ENCODE data around the gene PLAU. TPM values are rescaled to one million over a fixed set of nuclear protein-coding genes. Genes with fewer than 3 reads are reported as not detected.
A peak's percentile ranks its signal among the peaks of the same experiment; 100 is the strongest.
"Not testable (repeated sequence)": the region's sequence is repeated elsewhere in the genome, so short reads cannot be mapped to it uniquely, and the experiment has no call there.

The PLAU gene
- total RNA-seq, 2 donors from 2014 or later = 0.42 TPM; not detected in 1

DNA sequence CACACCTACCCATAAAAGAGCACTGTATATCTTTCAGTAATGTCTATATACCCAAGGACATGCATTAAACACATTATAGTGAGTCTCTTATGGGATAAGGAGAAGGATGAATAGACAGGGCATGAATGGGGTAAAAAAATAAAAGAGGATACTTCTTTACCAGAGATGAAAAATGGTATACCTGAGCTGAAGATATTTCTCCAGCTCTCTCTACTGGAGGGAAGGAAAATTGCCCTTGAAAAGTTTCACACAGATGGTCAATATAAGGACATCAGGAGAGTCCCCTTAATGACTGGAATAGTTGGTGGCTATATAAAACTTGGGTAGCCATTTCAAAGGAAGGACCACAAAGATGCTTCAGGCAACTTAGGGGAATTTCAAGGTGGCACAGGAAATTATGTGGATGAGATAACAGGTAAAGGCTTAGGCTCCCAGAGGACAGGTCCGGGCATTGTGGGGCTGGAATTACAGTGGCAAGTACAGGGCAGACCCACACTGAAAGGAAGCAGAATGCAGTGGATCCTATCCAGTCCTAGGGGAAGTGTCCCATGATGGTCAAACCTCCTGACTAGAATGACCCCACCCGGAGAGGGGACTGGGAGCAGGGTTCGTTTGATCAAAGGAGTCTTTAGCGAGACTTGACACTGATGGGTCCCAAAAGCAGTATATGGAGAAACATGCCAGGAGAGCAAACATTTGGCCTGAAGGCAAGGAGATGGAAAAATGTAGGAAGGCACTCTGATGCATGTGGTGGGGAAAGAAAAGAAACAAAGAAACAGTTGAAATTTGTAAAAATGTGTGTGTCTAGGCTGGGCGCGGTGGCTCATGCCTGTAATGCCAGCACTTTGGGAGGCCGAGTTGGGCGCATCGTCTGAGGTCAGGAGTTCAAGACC lies 35.6 kb downstream of the PLAU start:
- Mint-ChIP-seq H3K27ac (no peak overlapping the region), H3K4me1 (peaks cover 8% of the 10 kb centered on the region), H3K27me3 (no peaks in the 10 kb centered on the region), H3K36me3 (ENCODE audit: low read depth) (no peaks in the 10 kb centered on the region), H3K4me3 (no peak overlapping the region)
- no peak for DNase-seq
- H3K9me3 ChIP-seq (ENCODE audit: control insufficient read depth, low read length, poor library complexity, severe bottlenecking) = no peaks in the 10 kb centered on the region
- ATAC-seq = no peak

DNA sequence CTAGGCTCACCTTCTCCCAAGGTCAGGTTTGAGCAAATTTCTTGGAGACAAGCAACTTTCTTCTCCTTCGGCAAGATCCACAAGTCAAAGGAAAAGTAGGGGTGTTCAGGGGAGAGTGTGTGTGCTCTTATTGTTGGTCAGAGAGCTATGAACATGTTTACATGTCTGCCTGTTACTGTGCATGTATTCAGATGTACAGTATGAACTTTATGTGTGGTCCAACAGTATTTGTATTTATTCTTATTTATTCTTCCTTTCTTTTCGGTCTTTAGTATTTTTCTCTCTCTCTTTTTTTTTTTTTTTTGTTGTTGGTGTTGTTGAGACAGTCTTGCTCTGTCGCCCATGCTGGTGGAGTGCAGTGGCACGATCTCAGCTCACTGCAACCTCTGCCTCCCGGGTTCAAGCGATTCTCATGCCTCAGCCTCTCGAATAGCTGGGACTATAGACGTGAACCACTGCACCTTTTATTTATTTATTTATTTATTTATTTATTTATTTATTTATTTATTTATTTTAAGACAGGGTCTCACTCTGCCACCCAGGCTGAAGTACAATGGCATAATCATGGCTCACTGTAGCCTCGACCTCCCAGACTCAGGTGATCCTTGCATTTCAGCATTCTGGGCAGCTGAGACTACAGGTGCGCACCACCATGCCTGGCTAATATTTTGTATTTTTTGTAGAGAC lies 38.2 kb downstream of the PLAU start:
- ATAC-seq (no peak), DNase-seq (no peak)
- no peaks in the 10 kb centered on the region for H3K27me3 Mint-ChIP-seq
- H3K4me3 Mint-ChIP-seq = no peak overlapping the region
- H3K4me1 Mint-ChIP-seq = peaks cover 16% of the 10 kb centered on the region
- no peaks in the 10 kb centered on the region for H3K9me3 ChIP-seq (ENCODE audit: control insufficient read depth, low read length, poor library complexity, severe bottlenecking)
- H3K27ac Mint-ChIP-seq = no peak overlapping the region
- H3K36me3 Mint-ChIP-seq (ENCODE audit: low read depth) = no peaks in the 10 kb centered on the region

- peaks cover 17% of the 10 kb centered on the region for H3K4me1 Mint-ChIP-seq
- no peaks in the 10 kb centered on the region for H3K27me3 Mint-ChIP-seq
- no peaks in the 10 kb centered on the region for H3K9me3 ChIP-seq (ENCODE audit: control insufficient read depth, low read length, poor library complexity, severe bottlenecking)
- ATAC-seq (no peak), DNase-seq (no peak)
- H3K36me3 Mint-ChIP-seq (ENCODE audit: low read depth) = no peaks in the 10 kb centered on the region
- no peak overlapping the region for H3K27ac Mint-ChIP-seq
- H3K4me3 Mint-ChIP-seq = no peak overlapping the region
Observed at GRCh38 chr10:73950155-73950948, 39.4 kb downstream of the PLAU start.

DNA sequence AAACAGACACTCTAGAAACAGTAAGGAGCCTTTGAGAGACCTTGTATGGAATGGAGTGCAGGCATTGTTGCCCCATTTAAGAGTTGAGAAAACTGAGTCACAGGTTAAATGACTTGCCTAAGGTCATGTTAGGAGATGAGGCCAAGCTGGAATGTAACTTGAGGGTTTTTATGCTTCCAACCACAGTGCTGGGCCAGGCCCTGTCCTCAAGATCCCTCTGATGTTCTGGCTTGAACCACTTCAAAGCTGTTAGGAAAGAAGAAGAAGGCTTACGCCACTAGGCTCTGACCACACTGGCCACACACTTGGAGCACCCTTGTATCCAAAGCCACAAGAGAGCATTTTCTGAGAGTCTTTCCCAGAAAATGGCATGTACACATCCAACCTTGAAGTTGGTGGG lies 42.7 kb downstream of the PLAU start:
- Mint-ChIP-seq H3K27me3 (no peaks in the 10 kb centered on the region), H3K27ac (no peak overlapping the region), H3K36me3 (ENCODE audit: low read depth) (no peaks in the 10 kb centered on the region), H3K4me3 (no peak overlapping the region), H3K4me1 (peaks cover 29% of the 10 kb centered on the region)
- no peak for ATAC-seq
- DNase-seq = no peak
- no peaks in the 10 kb centered on the region for H3K9me3 ChIP-seq (ENCODE audit: control insufficient read depth, low read length, poor library complexity, severe bottlenecking)

GRCh38 chr10:73954737-73955136 lies 43.8 kb downstream of the PLAU start:
- H3K9me3 ChIP-seq (ENCODE audit: control insufficient read depth, low read length, poor library complexity, severe bottlenecking) = no peaks in the 10 kb centered on the region
- no peak for DNase-seq
- H3K27ac Mint-ChIP-seq = no peak overlapping the region
- no peak overlapping the region for H3K4me3 Mint-ChIP-seq
- H3K4me1 Mint-ChIP-seq = peaks cover 36% of the 10 kb centered on the region
- no peaks in the 10 kb centered on the region for H3K27me3 Mint-ChIP-seq
- ATAC-seq = no peak
- H3K36me3 Mint-ChIP-seq (ENCODE audit: low read depth) = no peaks in the 10 kb centered on the region

DNA sequence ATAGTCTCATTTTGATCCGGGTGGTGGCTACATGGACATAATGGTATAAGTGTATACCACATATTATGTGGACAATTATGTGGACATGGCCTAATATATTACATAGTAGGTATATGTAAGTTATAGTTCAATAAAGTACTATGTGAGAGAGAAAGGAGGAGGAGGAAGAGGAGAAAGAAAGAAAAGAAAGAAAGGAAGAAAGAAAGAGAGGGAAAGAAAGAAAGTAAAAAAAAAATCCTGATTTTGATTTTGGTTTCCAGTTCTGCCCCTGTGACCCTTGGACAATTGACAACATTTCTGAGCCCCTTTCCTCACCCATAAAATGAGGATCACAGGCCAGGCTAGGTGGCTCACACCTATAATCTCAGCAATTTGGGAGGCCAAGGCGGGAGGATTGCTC lies 44.8 kb downstream of the PLAU start:
- Mint-ChIP-seq H3K4me3 (peak overlapping the region; percentile 47), H3K27me3 (no peaks in the 10 kb centered on the region), H3K4me1 (peaks cover 45% of the 10 kb centered on the region), H3K27ac (peak overlapping the region; percentile 89), H3K36me3 (ENCODE audit: low read depth) (no peaks in the 10 kb centered on the region)
- no peak for DNase-seq
- no peak for ATAC-seq
- no peaks in the 10 kb centered on the region for H3K9me3 ChIP-seq (ENCODE audit: control insufficient read depth, low read length, poor library complexity, severe bottlenecking)

- Mint-ChIP-seq H3K36me3 (ENCODE audit: low read depth) (no peaks in the 10 kb centered on the region), H3K4me1 (peaks cover 45% of the 10 kb centered on the region), H3K27ac (peak overlapping the region; percentile 89), H3K27me3 (no peaks in the 10 kb centered on the region), H3K4me3 (peak overlapping the region; percentile 88)
- peak in 2 of 3 donors; percentile 11 to 14 for DNase-seq
- H3K9me3 ChIP-seq (ENCODE audit: control insufficient read depth, low read length, poor library complexity, severe bottlenecking) = no peaks in the 10 kb centered on the region
- ATAC-seq = peak; percentile 87
Observed at GRCh38 chr10:73956476-73957359, 45.8 kb downstream of the PLAU start.

DNA sequence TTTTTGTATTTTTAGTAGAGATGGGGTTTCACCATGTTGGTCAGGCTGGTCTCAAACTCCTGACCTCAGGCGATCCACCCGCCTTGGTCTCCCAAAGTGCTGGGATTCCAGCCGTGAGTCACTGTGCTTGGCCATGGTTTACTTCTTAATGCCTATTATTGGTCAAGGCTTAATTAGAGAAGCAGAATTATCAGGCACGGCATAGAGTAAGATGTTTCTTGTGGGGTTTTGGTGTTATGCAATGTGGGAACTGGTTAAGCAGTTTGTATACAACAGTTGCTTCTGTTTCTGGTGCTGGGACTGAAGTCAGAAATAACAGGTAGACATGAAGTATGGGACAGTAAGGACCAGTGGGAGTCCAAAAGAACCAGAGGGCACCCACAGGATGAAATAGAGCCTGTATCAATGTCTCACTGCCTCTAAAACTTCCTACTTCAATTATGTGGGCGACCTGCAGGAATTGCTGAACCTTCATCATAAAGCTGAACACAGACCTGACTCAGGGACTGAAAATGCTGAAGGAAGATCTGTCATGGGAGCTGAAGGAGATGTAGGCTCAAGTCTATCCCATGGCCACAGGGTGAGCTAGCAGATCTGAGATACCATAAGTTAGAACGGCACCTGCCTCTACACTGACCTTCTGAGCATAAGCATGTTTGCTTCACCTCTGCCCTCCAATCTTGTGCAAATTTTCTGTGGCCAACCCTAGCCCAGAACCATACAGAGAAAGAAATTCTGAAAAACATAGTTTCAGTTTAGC lies 48.7 kb downstream of the PLAU start:
- no peaks in the 10 kb centered on the region for H3K27me3 Mint-ChIP-seq
- no peak for DNase-seq
- H3K9me3 ChIP-seq (ENCODE audit: control insufficient read depth, low read length, poor library complexity, severe bottlenecking) = no peaks in the 10 kb centered on the region
- peak overlapping the region; percentile 89 for H3K27ac Mint-ChIP-seq
- peaks cover 38% of the 10 kb centered on the region for H3K4me1 Mint-ChIP-seq
- no peaks in the 10 kb centered on the region for H3K36me3 Mint-ChIP-seq (ENCODE audit: low read depth)
- no peak for ATAC-seq
- no peak overlapping the region for H3K4me3 Mint-ChIP-seq

DNA sequence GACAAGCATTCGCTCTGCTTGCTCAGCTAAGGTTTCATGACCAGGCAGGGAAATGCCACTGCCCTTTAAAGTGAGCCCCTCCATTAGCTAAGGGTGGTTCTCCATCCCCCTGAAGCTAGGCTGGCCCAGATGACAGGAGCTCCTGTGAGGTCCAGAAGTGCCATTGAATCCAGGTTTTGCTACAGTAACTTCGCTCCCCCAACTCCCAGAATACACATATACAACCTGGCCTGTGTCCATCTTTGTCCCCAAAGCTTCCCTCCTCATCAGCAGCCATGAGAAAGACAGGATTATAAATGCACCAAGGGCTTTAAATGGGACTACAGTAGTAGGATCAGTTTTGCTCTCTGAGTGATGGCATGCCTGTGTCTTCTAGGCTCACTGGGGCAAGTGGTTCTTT lies 51.5 kb downstream of the PLAU start:
- Mint-ChIP-seq H3K4me1 (peaks cover 21% of the 10 kb centered on the region), H3K27me3 (no peaks in the 10 kb centered on the region), H3K36me3 (ENCODE audit: low read depth) (no peaks in the 10 kb centered on the region), H3K4me3 (no peak overlapping the region), H3K27ac (no peak overlapping the region)
- ATAC-seq (no peak), DNase-seq (no peak)
- H3K9me3 ChIP-seq (ENCODE audit: control insufficient read depth, low read length, poor library complexity, severe bottlenecking) = no peaks in the 10 kb centered on the region

DNA sequence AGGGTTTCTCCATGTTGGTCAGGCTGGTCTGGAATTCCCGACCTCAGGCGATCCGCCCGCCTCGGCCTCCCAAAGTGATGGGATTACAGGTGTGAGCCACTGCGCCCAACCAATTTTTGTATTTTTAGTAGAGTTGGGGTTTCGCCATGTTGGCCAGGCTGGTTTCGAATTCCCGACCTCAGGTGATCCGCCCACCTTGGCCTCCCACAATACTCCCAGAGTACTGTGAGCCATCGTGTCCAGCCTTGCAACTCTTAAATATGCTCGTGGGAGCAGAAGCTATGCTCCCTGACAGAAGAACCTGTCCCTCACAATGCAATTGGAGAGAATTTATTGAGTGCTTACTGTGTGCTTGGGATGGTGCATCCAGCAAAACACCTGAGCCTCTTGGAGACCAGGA lies 52.6 kb downstream of the PLAU start:
- H3K27ac Mint-ChIP-seq; DNase-seq; H3K36me3 Mint-ChIP-seq (ENCODE audit: low read depth); H3K4me3 Mint-ChIP-seq; H3K27me3 Mint-ChIP-seq; H3K9me3 ChIP-seq (ENCODE audit: control insufficient read depth, low read length, poor library complexity, severe bottlenecking); ATAC-seq: not testable (repeated sequence)
- H3K4me1 Mint-ChIP-seq = peaks cover 20% of the 10 kb centered on the region

- no peak for ATAC-seq
- no peaks in the 10 kb centered on the region for H3K9me3 ChIP-seq (ENCODE audit: control insufficient read depth, low read length, poor library complexity, severe bottlenecking)
- Mint-ChIP-seq H3K4me1 (peaks cover 18% of the 10 kb centered on the region), H3K36me3 (ENCODE audit: low read depth) (no peaks in the 10 kb centered on the region), H3K27me3 (no peaks in the 10 kb centered on the region), H3K27ac (no peak overlapping the region), H3K4me3 (no peak overlapping the region)
- no peak for DNase-seq
Observed at GRCh38 chr10:73964743-73965142, 53.8 kb downstream of the PLAU start.

GRCh38 chr10:73965267-73965889 lies 54.4 kb downstream of the PLAU start:
- not testable (repeated sequence) for H3K4me3 Mint-ChIP-seq; H3K9me3 ChIP-seq (ENCODE audit: control insufficient read depth, low read length, poor library complexity, severe bottlenecking); H3K27me3 Mint-ChIP-seq; ATAC-seq; H3K27ac Mint-ChIP-seq; DNase-seq; H3K36me3 Mint-ChIP-seq (ENCODE audit: low read depth)
- H3K4me1 Mint-ChIP-seq = peaks cover 12% of the 10 kb centered on the region
